ENCODE measurements around the gene POMT1. TPM values are rescaled to one million over a fixed set of nuclear protein-coding genes. Genes with fewer than 3 reads are reported as not detected.

Gene POMT1
- total and polyA plus RNA-seq, 2 of the 8 experiments (the other 6 are each of a cell fraction or from before 2014, with no cell fraction given): 22.3 to 33.2 TPM

DNA sequence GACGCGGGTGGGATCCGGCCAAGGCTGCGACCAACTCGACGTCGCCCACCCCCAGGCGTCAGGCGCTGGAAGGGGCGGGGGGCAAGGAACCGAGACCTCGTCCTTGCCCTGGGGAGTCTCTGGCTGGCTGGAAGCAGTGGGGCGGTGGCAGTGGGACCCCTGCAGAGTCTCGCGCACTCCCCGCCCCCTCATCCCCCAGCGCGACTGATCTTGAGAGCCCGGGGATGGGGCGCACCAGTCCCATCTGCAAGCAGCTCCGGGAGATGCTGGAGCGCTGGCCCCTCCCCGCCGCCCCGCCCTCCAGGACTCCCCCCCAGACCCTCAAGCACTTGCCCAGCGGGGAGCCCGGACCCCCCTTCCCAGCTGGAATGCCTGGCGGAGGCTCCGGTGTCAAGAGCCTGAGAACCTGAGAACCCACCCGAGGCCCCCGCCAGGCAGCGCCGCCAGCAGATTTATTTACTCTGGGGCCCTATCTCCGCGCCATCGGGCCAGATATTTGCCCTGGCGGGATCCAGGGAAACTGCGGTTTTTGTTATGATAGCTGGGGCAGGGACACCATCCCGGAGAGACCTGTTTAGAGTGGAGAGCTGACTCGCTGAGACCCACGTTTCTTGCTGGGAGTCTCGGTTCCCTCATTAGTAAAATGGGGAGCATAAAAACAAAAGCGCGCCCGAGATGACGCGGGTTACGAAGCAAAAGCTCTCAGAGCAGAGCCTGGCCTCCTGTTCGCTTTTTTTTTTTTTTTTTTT, 43.8 kb downstream of the POMT1 start:
- peaks cover 3% of the 10 kb centered on the region; the same call in 1 of the 2 replicates for H3K23me2 ChIP-seq (ENCODE audit: low read depth, low read length)
- peak overlapping the region; percentile 77 to 98 for H3K4me2 ChIP-seq (ENCODE audit: insufficient read depth in 1 of 2, low read depth in 2 of 2, low read length in 2 of 2)
- POLR2A ChIA-PET (ENCODE audit: partially characterized antibody): interaction anchor here (0.5 to 1.8 kb wide), 8 partner anchors 9 to 213 kb away, joined by 3 to 4 read pairs (median 3); partner anchors contain the start of genes POMT1 and UCK1
- no peak overlapping the region for H3K23ac ChIP-seq (ENCODE audit: insufficient read length)
- 0 out of 2 replicates have a peak overlapping the region, but pooled peaks have one; percentile 51 for H4K8ac ChIP-seq (ENCODE audit: extremely low read depth, insufficient read depth, low read length)
- H2BK20ac ChIP-seq (ENCODE audit: low read length): no peak overlapping the region
- peak overlapping the region; percentile 36 to 68 (median 44) for H3K4me3 ChIP-seq (ENCODE audit: extremely low read depth in 1 of 4, insufficient read depth in 2 of 4, low read depth in 3 of 4, low read length in 4 of 4)
- no peak overlapping the region for H4K91ac ChIP-seq (replicated peaks; ENCODE audit: insufficient read length, low read length)
- H3K27ac ChIP-seq (ENCODE audit: low read depth, low read length): no peak overlapping the region
- H2AFZ ChIP-seq (ENCODE audit: low read length): no peak overlapping the region; the same call in 1 of the 2 replicates
- H3K4me1 ChIP-seq (replicated peaks in 1 of 4; ENCODE audit: control insufficient read depth in 3 of 4, insufficient read depth in 4 of 4, low read length in 3 of 4): peaks cover 0 to 4% (median 3%) of the 10 kb centered on the region in 4 experiments; a peak in 3 of 7 replicates
- H3K14ac ChIP-seq (ENCODE audit: insufficient read length): no peak overlapping the region
- no peaks in the 10 kb centered on the region for H3K36me3 ChIP-seq (ENCODE audit: control insufficient read depth in 2 of 4, insufficient read depth in 4 of 4, low read length in 3 of 4)
- H2BK120ac ChIP-seq (replicated peaks; ENCODE audit: low read depth, low read length): no peak overlapping the region
- H2AK5ac ChIP-seq (ENCODE audit: low read depth, low read length): no peak overlapping the region
- CTCF ChIA-PET (ENCODE audit: partially characterized antibody): interaction anchor here (0.8 to 2.2 kb wide), 5 partner anchors 10 to 210 kb away, joined by 3 to 10 read pairs (median 3); no protein-coding TSS in a partner anchor
- 12% methylated on average over 37 of the region's 49 CpGs; no CpG with 5 or more reads in 1 of the 2 experiments for WGBS, 2 experiments (ENCODE audit: extremely low coverage in 1 of 2, insufficient coverage in 1 of 2, insufficient read length in 1 of 2, insufficient replicate concordance in 2 of 2, low coverage in 1 of 2, low lambda C conversion rate in 2 of 2, missing lambda C conversion rate in 1 of 2)
- peaks cover 16 to 25% of the 10 kb centered on the region in 2 experiments for H3K9me3 ChIP-seq (ENCODE audit: insufficient read depth in 2 of 2, low read depth in 1 of 2, low read length in 1 of 2)
- no peak overlapping the region for H4K5ac ChIP-seq (ENCODE audit: insufficient read length, low read depth, low read length)
- no peak overlapping the region for H2BK15ac ChIP-seq (ENCODE audit: low read length)
- H2BK12ac ChIP-seq (ENCODE audit: low read depth, low read length): no peak overlapping the region
- no peaks in the 10 kb centered on the region for H3K79me2 ChIP-seq (ENCODE audit: control insufficient read depth in 1 of 2, insufficient read depth in 2 of 2, low read length in 2 of 2)
- no peak overlapping the region; the same call in 1 of the 2 replicates for H3K18ac ChIP-seq (ENCODE audit: extremely low read depth, low read length)
- H3K79me1 ChIP-seq (ENCODE audit: low read depth, low read length): no peaks in the 10 kb centered on the region
- H3K4ac ChIP-seq (replicated peaks; ENCODE audit: insufficient read length, low read depth, low read length): no peak overlapping the region
- H4K20me1 ChIP-seq (replicated peaks in 1 of 2; ENCODE audit: control insufficient read depth in 1 of 2, insufficient read depth in 2 of 2, low read length in 2 of 2): no peaks in the 10 kb centered on the region
- H3K9ac ChIP-seq (replicated peaks in 1 of 4; ENCODE audit: extremely low read depth in 1 of 4, low read depth in 3 of 4, low read length in 3 of 4): no peak overlapping the region
- no peak overlapping the region for H2BK5ac ChIP-seq (ENCODE audit: low read depth, low read length)
- peaks cover 17 to 42% (median 33%) of the 10 kb centered on the region in 4 experiments for H3K27me3 ChIP-seq (replicated peaks in 1 of 4; ENCODE audit: control insufficient read depth in 3 of 4, extremely low read depth in 1 of 4, insufficient read depth in 3 of 4, low read length in 3 of 4)
- FAIRE-seq (no peak), DNase-seq (ENCODE audit: low read depth in 1 of 2, low spot score in 2 of 2) (peak in 1 of 2 experiments; percentile 70)
- H3K56ac ChIP-seq (replicated peaks; ENCODE audit: insufficient read length, low read depth, low read length): no peak overlapping the region
- TF ChIP-seq RXRA (IDR thresholded peaks at IDR 0.05; ENCODE audit: insufficient read depth, low read depth, low read length): no peak
- no peak for TF ChIP-seq CHD2 (IDR thresholded peaks at IDR 0.05; ENCODE audit: low read length)
- no peak for TF ChIP-seq YY1 (IDR thresholded peaks at IDR 0.05; ENCODE audit: low read depth, low read length)
- no peak for TF ChIP-seq CBX8 (IDR thresholded peaks at IDR 0.05; ENCODE audit: borderline replicate concordance, low read depth, low read length)
- TF ChIP-seq PHF8 (conservative IDR thresholded peaks at IDR 0.05; ENCODE audit: low read depth, low read length): no peak
- TF ChIP-seq BRCA1 (IDR thresholded peaks at IDR 0.05; ENCODE audit: low read depth, low read length): no peak
- TF ChIP-seq RAD21 (IDR thresholded peaks at IDR 0.05 in 1 of 2, conservative IDR thresholded peaks at IDR 0.05 in 1 of 2; ENCODE audit: low read depth in 2 of 2, low read length in 2 of 2): peak in 1 of 2 experiments; percentile 11; a peak in 1 of 4 replicates
- TF ChIP-seq EP300 (IDR thresholded peaks at IDR 0.05; ENCODE audit: borderline replicate concordance in 1 of 2, low read depth in 2 of 2, low read length in 2 of 2): no peak
- peak; percentile 5 for TF ChIP-seq KDM4A (IDR thresholded peaks at IDR 0.05; ENCODE audit: low read depth, low read length, severe bottlenecking)
- no peak for TF ChIP-seq NRF1 (IDR thresholded peaks at IDR 0.05; ENCODE audit: low read depth, low read length)
